HEK293 (cell line): Measurements from ENCODE around the gene SERPINB6.

Experiments
- CTCF ChIA-PET: fragments of 350-600 bp; formaldehyde crosslinking; extraction: SDS; loops from one replicate; lab custom pipeline; 2021; ENCODE audit warnings: antibody characterized with exemption; lab: Yijun Ruan, JAX
- POLR2A ChIA-PET: fragments of 300-600 bp; formaldehyde crosslinking; extraction: SDS; loops from one replicate; lab custom pipeline; 2020; ENCODE audit warnings: antibody characterized with exemption, inconsistent platforms; lab: Yijun Ruan, JAX
- H3K27ac ChIP-seq: fragments of 200-500 bp; sonication (Bioruptor generic); 2 replicates; pipeline ENCODE4 v1.5.1; 2014; ENCODE audit warnings: low read depth, low read length, control low read depth, inconsistent platforms; ENCODE audit errors: extremely low read depth
- H3K36me3 ChIP-seq, 2 experiments: fragments of 200-500 bp in 1 of 2; sonication (Bioruptor generic) in 1 of 2; 1 replicate in 1 of 2; 2 replicates in 1 of 2; pipeline ENCODE4 v1.5.1; 2014 to 2017; ENCODE audit warnings: inconsistent platforms in 2 of 2, low read length in 2 of 2; ENCODE audit not compliant: control insufficient read depth in 2 of 2, insufficient read depth in 1 of 2
- H3K4me1 ChIP-seq: fragments of 200-500 bp; sonication (Bioruptor generic); 2 replicates; pipeline ENCODE4 v1.5.1; 2014; ENCODE audit warnings: mild to moderate bottlenecking, low read length, inconsistent platforms; ENCODE audit not compliant: control insufficient read depth, insufficient read depth
- H3K4me3 ChIP-seq: 2 replicates; pipeline ENCODE4 v1.5.1; 2011; ENCODE audit warnings: low read depth, mild to moderate bottlenecking, control low read depth, low read length, moderate library complexity
- H3K9me3 ChIP-seq: fragments of 200-500 bp; sonication (Bioruptor generic); 2 replicates; pipeline ENCODE4 v1.5.1; 2014; ENCODE audit warnings: low read depth, low read length, inconsistent platforms; ENCODE audit not compliant: control insufficient read depth, insufficient read depth
- SCRT2 ChIP-seq: fragments of 450-650 bp; formaldehyde crosslinking; IDR thresholded peaks from 2 replicates; pipeline ENCODE4 v1.5.1; 2016; ENCODE audit warnings: missing biosample characterization, missing genetic modification characterization
- ZFP3 ChIP-seq: fragments of 450-650 bp; formaldehyde crosslinking; IDR thresholded peaks from 2 replicates; pipeline ENCODE4 v1.5.1; 2016; ENCODE audit warnings: low read depth, missing biosample characterization, missing genetic modification characterization
- ZFP69B ChIP-seq: fragments of 450-650 bp; formaldehyde crosslinking; IDR thresholded peaks from 2 replicates; pipeline ENCODE4 v1.5.1; 2016; ENCODE audit warnings: missing biosample characterization, missing genetic modification characterization
- ZIC2 ChIP-seq: fragments of 450-650 bp; formaldehyde crosslinking; IDR thresholded peaks from 2 replicates; pipeline ENCODE4 v1.5.1; 2016; ENCODE audit warnings: missing biosample characterization, missing genetic modification characterization
- ZNF121 ChIP-seq: fragments of 450-650 bp; formaldehyde crosslinking; IDR thresholded peaks from 2 replicates; pipeline ENCODE4 v1.5.1; 2016; ENCODE audit warnings: missing biosample characterization, missing genetic modification characterization
- ZNF146 ChIP-seq: fragments of 450-650 bp; formaldehyde crosslinking; IDR thresholded peaks from 2 replicates; pipeline ENCODE4 v1.5.1; 2016; ENCODE audit warnings: missing biosample characterization, missing genetic modification characterization
- ZNF23 ChIP-seq: fragments of 450-650 bp; formaldehyde crosslinking; IDR thresholded peaks from 2 replicates; pipeline ENCODE4 v1.5.1; 2016; ENCODE audit warnings: missing biosample characterization, missing genetic modification characterization, borderline replicate concordance
- ZNF561 ChIP-seq: fragments of 450-650 bp; IDR thresholded peaks from 2 replicates; pipeline ENCODE4 v1.5.1; 2018; ENCODE audit warnings: missing biosample characterization, missing genetic modification characterization, borderline replicate concordance
- ZNF621 ChIP-seq: fragments of 450-650 bp; formaldehyde crosslinking; IDR thresholded peaks from 2 replicates; pipeline ENCODE4 v1.5.1; 2017; ENCODE audit warnings: missing biosample characterization, missing genetic modification characterization
- TF ChIP-seq, protein P1 (sequence below): fragments of 450-650 bp; formaldehyde crosslinking; conservative IDR thresholded peaks from 2 replicates; pipeline ENCODE4 v1.5.1; 2016; ENCODE audit warnings: low read depth, missing biosample characterization, missing genetic modification characterization
- TF ChIP-seq, protein P2 (sequence below): fragments of 450-650 bp; formaldehyde crosslinking; IDR thresholded peaks from 2 replicates; pipeline ENCODE4 v1.5.1; 2016; ENCODE audit warnings: missing biosample characterization, missing genetic modification characterization
- TF ChIP-seq, protein P3 (sequence below): fragments of 450-650 bp; formaldehyde crosslinking; IDR thresholded peaks from 2 replicates; pipeline ENCODE4 v1.5.1; 2016; ENCODE audit warnings: missing biosample characterization, missing genetic modification characterization
- TF ChIP-seq, protein P4 (sequence below): fragments of 450-650 bp; formaldehyde crosslinking; IDR thresholded peaks from 2 replicates; pipeline ENCODE4 v1.5.1; 2016; ENCODE audit warnings: missing biosample characterization, missing genetic modification characterization
- TF ChIP-seq, protein P5 (sequence below): fragments of 450-650 bp; formaldehyde crosslinking; IDR thresholded peaks from 2 replicates; pipeline ENCODE4 v1.5.1; 2016; ENCODE audit warnings: missing biosample characterization, missing genetic modification characterization
- TF ChIP-seq, protein P6 (sequence below): fragments of 450-650 bp; formaldehyde crosslinking; optimal IDR thresholded peaks from 2 replicates; pipeline ENCODE3; 2016; ENCODE audit warnings: missing biosample characterization, mild to moderate bottlenecking, missing genetic modification characterization

SERPINB6 gene

DNA sequence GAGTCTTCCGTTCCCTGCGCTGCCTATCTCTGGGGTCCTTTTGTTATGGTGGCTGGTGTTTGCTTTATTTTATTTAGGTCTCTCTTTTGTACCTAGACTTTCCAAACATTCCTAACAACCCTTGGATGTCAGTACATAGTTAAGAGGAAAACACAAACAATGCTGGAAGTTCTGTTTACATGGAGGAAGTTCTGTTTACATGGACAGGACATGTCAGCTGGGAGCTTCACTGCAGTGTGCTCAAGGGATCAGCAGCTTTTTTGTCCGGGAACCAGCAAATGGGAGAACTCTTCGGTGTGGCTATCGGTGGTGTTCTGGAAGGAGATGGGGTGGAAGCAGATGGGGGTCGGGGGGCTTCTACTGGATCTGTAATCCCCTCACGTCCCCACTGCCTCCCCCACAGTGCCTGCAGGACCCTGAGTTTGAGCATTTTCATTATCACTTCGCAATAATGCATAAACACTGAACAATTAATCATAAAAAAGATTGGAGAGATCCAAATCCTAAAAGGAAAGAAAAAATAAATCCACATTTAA, 2.7 kb downstream of the SERPINB6 start (continued):
- TF ChIP-seq, protein P1, sequence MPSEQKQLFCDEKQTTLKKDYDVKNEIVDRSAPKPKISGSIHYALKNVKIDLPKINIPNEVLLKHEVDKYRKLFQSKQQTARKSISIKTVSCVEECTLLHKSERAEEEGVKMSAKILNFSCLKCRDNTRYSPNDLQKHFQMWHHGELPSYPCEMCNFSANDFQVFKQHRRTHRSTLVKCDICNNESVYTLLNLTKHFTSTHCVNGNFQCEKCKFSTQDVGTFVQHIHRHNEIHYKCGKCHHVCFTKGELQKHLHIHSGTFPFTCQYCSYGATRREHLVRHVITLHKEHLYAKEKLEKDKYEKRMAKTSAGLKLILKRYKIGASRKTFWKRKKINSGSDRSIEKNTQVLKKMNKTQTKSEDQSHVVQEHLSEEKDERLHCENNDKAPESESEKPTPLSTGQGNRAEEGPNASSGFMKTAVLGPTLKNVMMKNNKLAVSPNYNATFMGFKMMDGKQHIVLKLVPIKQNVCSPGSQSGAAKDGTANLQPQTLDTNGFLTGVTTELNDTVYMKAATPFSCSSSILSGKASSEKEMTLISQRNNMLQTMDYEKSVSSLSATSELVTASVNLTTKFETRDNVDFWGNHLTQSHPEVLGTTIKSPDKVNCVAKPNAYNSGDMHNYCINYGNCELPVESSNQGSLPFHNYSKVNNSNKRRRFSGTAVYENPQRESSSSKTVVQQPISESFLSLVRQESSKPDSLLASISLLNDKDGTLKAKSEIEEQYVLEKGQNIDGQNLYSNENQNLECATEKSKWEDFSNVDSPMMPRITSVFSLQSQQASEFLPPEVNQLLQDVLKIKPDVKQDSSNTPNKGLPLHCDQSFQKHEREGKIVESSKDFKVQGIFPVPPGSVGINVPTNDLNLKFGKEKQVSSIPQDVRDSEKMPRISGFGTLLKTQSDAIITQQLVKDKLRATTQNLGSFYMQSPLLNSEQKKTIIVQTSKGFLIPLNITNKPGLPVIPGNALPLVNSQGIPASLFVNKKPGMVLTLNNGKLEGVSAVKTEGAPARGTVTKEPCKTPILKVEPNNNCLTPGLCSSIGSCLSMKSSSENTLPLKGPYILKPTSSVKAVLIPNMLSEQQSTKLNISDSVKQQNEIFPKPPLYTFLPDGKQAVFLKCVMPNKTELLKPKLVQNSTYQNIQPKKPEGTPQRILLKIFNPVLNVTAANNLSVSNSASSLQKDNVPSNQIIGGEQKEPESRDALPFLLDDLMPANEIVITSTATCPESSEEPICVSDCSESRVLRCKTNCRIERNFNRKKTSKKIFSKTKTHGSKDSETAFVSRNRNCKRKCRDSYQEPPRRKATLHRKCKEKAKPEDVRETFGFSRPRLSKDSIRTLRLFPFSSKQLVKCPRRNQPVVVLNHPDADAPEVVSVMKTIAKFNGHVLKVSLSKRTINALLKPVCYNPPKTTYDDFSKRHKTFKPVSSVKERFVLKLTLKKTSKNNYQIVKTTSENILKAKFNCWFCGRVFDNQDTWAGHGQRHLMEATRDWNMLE = no peak
- no peak for TF ChIP-seq ZFP3 (tag by site-specific recombination)
- TF ChIP-seq, protein P2, sequence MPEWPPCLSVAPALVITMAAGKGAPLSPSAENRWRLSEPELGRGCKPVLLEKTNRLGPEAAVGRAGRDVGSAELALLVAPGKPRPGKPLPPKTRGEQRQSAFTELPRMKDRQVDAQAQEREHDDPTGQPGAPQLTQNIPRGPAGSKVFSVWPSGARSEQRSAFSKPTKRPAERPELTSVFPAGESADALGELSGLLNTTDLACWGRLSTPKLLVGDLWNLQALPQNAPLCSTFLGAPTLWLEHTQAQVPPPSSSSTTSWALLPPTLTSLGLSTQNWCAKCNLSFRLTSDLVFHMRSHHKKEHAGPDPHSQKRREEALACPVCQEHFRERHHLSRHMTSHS (tag by site-specific recombination) = no peak
- TF ChIP-seq, all 188 proteins: peak for 0

DNA sequence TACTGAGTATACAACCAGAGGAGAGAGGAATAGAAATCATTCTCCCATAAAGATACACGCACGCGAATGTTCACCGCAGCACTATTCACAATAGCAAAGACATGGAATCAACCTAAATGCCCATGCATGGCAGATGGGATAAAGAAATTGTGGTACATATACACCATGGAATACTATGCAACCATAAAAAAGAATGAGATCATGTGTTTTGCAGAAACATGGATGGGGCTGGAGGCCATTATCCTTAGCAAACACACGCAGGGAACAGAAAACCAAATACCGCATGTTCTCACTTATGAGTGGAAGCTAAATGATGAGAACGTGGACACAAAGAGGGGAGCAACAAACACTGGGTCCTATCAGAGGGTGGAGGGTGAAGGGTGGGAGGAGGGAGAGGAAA, 3.4 kb downstream of the SERPINB6 start:
- ChIA-PET POLR2A (no interaction called here), CTCF (interaction anchor here (1.3 to 1.6 kb wide), 2 partner anchors 16 to 21 kb away, joined by 4 to 6 read pairs; no protein-coding TSS in a partner anchor)
- Histone ChIP-seq H3K36me3 (peaks cover 0 to 4% of the 10 kb centered on the region in 2 experiments; a peak in 1 of 3 replicates), H3K9me3 (no peaks in the 10 kb centered on the region), H3K27ac (no peak overlapping the region), H3K4me1 (peaks cover 6% of the 10 kb centered on the region), H3K4me3 (no peak overlapping the region)
- TF ChIP-seq, protein P3, sequence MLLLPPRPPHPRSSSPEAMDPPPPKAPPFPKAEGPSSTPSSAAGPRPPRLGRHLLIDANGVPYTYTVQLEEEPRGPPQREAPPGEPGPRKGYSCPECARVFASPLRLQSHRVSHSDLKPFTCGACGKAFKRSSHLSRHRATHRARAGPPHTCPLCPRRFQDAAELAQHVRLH (tag by site-specific recombination) = peak; percentile 88
- TF ChIP-seq, protein P4, sequence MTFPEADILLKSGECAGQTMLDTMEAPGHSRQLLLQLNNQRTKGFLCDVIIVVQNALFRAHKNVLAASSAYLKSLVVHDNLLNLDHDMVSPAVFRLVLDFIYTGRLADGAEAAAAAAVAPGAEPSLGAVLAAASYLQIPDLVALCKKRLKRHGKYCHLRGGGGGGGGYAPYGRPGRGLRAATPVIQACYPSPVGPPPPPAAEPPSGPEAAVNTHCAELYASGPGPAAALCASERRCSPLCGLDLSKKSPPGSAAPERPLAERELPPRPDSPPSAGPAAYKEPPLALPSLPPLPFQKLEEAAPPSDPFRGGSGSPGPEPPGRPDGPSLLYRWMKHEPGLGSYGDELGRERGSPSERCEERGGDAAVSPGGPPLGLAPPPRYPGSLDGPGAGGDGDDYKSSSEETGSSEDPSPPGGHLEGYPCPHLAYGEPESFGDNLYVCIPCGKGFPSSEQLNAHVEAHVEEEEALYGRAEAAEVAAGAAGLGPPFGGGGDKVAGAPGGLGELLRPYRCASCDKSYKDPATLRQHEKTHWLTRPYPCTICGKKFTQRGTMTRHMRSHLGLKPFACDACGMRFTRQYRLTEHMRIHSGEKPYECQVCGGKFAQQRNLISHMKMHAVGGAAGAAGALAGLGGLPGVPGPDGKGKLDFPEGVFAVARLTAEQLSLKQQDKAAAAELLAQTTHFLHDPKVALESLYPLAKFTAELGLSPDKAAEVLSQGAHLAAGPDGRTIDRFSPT (tag by site-specific recombination) = no peak
- TF ChIP-seq, protein P5, sequence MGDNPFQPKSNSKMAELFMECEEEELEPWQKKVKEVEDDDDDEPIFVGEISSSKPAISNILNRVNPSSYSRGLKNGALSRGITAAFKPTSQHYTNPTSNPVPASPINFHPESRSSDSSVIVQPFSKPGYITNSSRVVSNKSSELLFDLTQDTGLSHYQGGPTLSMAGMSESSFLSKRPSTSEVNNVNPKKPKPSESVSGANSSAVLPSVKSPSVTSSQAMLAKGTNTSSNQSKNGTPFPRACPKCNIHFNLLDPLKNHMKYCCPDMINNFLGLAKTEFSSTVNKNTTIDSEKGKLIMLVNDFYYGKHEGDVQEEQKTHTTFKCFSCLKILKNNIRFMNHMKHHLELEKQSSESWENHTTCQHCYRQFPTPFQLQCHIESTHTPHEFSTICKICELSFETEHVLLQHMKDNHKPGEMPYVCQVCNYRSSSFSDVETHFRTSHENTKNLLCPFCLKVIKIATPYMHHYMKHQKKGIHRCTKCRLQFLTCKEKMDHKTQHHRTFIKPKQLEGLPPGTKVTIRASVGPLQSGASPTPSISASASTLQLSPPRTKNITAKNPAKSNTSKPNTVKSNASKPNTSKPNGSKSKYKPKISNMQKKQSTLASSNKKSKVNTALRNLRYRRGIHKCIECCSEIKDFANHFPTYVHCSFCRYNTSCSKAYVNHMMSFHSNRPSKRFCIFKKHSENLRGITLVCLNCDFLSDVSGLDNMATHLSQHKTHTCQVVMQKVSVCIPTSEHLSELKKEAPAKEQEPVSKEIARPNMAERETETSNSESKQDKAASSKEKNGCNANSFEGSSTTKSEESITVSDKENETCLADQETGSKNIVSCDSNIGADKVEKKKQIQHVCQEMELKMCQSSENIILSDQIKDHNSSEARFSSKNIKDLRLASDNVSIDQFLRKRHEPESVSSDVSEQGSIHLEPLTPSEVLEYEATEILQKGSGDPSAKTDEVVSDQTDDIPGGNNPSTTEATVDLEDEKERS (tag by site-specific recombination) = 0 out of 2 replicates have a peak, but pooled peaks have one; percentile 10
- peak; percentile 100 for TF ChIP-seq ZNF146 (tag by site-specific recombination)

DNA sequence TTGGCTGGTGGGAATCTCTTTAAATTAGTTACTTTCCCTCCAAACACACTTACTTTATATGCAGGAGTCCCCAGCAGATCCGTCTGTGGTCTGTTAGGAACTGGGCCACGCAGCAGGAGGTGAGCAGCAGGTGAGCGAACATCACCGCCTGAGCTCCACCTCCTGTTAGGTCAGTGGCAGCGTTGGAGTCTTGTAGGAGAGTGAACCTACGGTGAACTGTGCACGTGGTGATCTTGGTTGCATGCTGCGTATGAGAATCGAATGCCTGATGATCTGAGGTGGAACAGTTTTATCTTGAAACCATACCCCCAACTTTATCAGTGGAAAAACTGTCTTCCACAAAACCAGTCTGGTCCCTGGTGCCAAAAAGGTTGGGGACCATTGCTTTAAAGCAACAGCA, 5.0 kb downstream of the SERPINB6 start:
- H3K4me3 ChIP-seq = no peak overlapping the region
- peaks cover 0 to 4% of the 10 kb centered on the region in 2 experiments; a peak in 1 of 3 replicates for H3K36me3 ChIP-seq
- H3K4me1 ChIP-seq = peaks cover 6% of the 10 kb centered on the region
- CTCF ChIA-PET = interaction anchor here (0.7 to 2.7 kb wide), 6 partner anchors 8 to 82 kb away, joined by 3 to 11 read pairs (median 4); no protein-coding TSS in a partner anchor
- H3K9me3 ChIP-seq = no peaks in the 10 kb centered on the region
- no peak for TF ChIP-seq ZNF121
- TF ChIP-seq ZIC2 (tag by site-specific recombination) = peak; percentile 82
- TF ChIP-seq ZNF561 = no peak
- TF ChIP-seq ZNF23 (tag by site-specific recombination) = no peak
- no peak for TF ChIP-seq ZFP69B (tag by site-specific recombination)
- peak; percentile 48; the same call in 1 of the 2 replicates for TF ChIP-seq SCRT2 (tag by site-specific recombination)
- TF ChIP-seq, protein P6, sequence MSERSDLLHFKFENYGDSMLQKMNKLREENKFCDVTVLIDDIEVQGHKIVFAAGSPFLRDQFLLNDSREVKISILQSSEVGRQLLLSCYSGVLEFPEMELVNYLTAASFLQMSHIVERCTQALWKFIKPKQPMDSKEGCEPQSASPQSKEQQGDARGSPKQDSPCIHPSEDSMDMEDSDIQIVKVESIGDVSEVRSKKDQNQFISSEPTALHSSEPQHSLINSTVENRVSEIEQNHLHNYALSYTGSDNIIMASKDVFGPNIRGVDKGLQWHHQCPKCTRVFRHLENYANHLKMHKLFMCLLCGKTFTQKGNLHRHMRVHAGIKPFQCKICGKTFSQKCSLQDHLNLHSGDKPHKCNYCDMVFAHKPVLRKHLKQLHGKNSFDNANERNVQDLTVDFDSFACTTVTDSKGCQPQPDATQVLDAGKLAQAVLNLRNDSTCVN (tag by site-specific recombination) = no peak
- no peak for TF ChIP-seq ZNF621
- no peak overlapping the region for H3K27ac ChIP-seq
- POLR2A ChIA-PET = interaction anchor here (0.6 to 1.3 kb wide), 2 partner anchors 24 to 256 kb away, joined by 3 to 6 read pairs; no protein-coding TSS in a partner anchor
